Measurements from ENCODE around the gene CHRM4. TPM values are rescaled to one million over a fixed set of nuclear protein-coding genes. Genes with fewer than 3 reads are reported as not detected.

CHRM4 gene
- total RNA-seq, 1 experiment from 2014 or later, result 1.1 TPM

DNA sequence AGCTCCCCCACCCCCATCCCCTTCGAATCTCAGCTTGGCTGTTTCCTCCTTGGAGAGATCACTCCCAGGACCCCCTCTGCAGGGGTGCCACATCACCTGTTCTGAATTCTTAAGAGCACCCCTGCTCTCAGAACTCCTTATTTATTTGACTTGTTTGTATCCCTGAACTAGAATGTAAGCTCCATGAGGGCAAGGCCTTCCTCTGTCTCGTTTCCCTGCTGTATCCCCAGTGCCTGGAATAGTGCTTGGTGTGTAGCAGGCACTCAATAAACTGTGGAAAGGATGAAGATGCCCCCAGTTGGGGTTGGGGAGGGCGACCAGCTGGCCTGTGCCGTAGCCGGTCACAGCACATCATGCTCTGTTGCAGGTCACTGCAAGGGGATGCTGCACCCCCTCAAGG lies 13.7 kb downstream of the CHRM4 start:
- Histone ChIP-seq H3K27ac (ENCODE audit: low read depth, low read length) (no peak overlapping the region), H3K9me3 (ENCODE audit: control insufficient read depth in 1 of 2, insufficient read depth in 1 of 2, low read depth in 1 of 2, low read length in 2 of 2) (no peaks in the 10 kb centered on the region), H3K36me3 (ENCODE audit: control insufficient read depth in 1 of 2, insufficient read depth in 2 of 2, low read length in 2 of 2) (peaks cover 0 to 4% of the 10 kb centered on the region in 2 experiments; a peak in 2 of 4 replicates), H3K4me3 (replicated peaks in 1 of 2; ENCODE audit: low read depth in 1 of 2, low read length in 2 of 2) (no peak overlapping the region), H3K4me1 (ENCODE audit: control insufficient read depth in 1 of 2, insufficient read depth in 2 of 2, low read length in 2 of 2) (peaks cover 8 to 34% of the 10 kb centered on the region in 2 experiments), H3K27me3 (ENCODE audit: insufficient read depth, low read length) (no peaks in the 10 kb centered on the region), H3K9me2 (ENCODE audit: insufficient read depth) (no peaks in the 10 kb centered on the region), H3K79me2 (ENCODE audit: insufficient read depth, low read length) (peaks cover 10% of the 10 kb centered on the region; the same call in 1 of the 2 replicates), H2AFZ (ENCODE audit: low read depth, low read length, poor library complexity, severe bottlenecking) (no peak overlapping the region), H4K20me1 (ENCODE audit: insufficient read depth) (no peaks in the 10 kb centered on the region), H3K4me2 (ENCODE audit: low read length) (no peak overlapping the region), H3K9ac (ENCODE audit: low read length) (no peak overlapping the region)
- TF ChIP-seq EZH2 (IDR thresholded peaks at IDR 0.05) (no peak), CBX3 (IDR thresholded peaks at IDR 0.05; ENCODE audit: low read depth) (no peak), POLR2AphosphoS5 (IDR thresholded peaks at IDR 0.05; ENCODE audit: low read depth, low read length) (no peak), REST (IDR thresholded peaks at IDR 0.05; ENCODE audit: low read depth) (no peak), EZH2phosphoT487 (IDR thresholded peaks at IDR 0.05; ENCODE audit: borderline replicate concordance) (no peak), ELF1 (IDR thresholded peaks at IDR 0.05; ENCODE audit: borderline replicate concordance, low read depth) (no peak), JUND (IDR thresholded peaks at IDR 0.05) (no peak), YY1 (IDR thresholded peaks at IDR 0.05; ENCODE audit: extremely low read depth, insufficient replicate concordance, low read depth, low read length) (no peak), RAD21 (IDR thresholded peaks at IDR 0.05; ENCODE audit: low read depth) (no peak), FOSL1 (IDR thresholded peaks at IDR 0.05; ENCODE audit: low read depth) (no peak), POLR2A (IDR thresholded peaks at IDR 0.05; ENCODE audit: borderline replicate concordance, extremely low read depth, insufficient read depth, insufficient read length) (no peak), TCF7L2 (IDR thresholded peaks at IDR 0.05; ENCODE audit: borderline replicate concordance, extremely low read depth, insufficient read depth, insufficient read length) (no peak), CEBPB (IDR thresholded peaks at IDR 0.05; ENCODE audit: low read depth) (no peak), ATF3 (IDR thresholded peaks at IDR 0.05) (no peak)
- TF ChIP-seq, protein P1, sequence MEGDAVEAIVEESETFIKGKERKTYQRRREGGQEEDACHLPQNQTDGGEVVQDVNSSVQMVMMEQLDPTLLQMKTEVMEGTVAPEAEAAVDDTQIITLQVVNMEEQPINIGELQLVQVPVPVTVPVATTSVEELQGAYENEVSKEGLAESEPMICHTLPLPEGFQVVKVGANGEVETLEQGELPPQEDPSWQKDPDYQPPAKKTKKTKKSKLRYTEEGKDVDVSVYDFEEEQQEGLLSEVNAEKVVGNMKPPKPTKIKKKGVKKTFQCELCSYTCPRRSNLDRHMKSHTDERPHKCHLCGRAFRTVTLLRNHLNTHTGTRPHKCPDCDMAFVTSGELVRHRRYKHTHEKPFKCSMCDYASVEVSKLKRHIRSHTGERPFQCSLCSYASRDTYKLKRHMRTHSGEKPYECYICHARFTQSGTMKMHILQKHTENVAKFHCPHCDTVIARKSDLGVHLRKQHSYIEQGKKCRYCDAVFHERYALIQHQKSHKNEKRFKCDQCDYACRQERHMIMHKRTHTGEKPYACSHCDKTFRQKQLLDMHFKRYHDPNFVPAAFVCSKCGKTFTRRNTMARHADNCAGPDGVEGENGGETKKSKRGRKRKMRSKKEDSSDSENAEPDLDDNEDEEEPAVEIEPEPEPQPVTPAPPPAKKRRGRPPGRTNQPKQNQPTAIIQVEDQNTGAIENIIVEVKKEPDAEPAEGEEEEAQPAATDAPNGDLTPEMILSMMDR (IDR thresholded peaks at IDR 0.05 in 2 of 3, conservative IDR thresholded peaks at IDR 0.05 in 1 of 3; ENCODE audit: borderline replicate concordance in 1 of 3, insufficient read depth in 1 of 3, low read depth in 2 of 3, low read length in 2 of 3), result no peak
- POLR2A ChIA-PET, result interaction anchor here (0.6 kb wide), 1 partner anchor 34 kb away, joined by 3 read pairs; no protein-coding TSS in a partner anchor
- no TSS peak for BruUV-seq (replicated peaks)
- DNase-seq (ENCODE audit: low read depth, low spot score) (no peak), ATAC-seq (no peak)
- intact Hi-C loops (cut with micrococcal nuclease), result no loop called here
- RAD21 ChIA-PET (ENCODE audit: low non-redundant PET in 1 of 2, low total read pairs in 2 of 2, uncharacterized antibody in 2 of 2, unreplicated experiment in 2 of 2), result no interaction called here
- CTCF ChIA-PET, result interaction anchor here (0.6 to 1.1 kb wide), 3 partner anchors 9 to 26 kb away, joined by 3 read pairs; no protein-coding TSS in a partner anchor

Data from HCT116 (cell line).